ACHN (cell line): ENCODE measurements around the gene DMAP1.
"Not testable (repeated sequence)": the region's sequence is repeated elsewhere in the genome, so short reads cannot be mapped to it uniquely, and the experiment has no call there.

ENCODE experiments used
- DNase-seq: peaks from one replicate; pipeline ENCODE4 v3.0.0-alpha.2; 2015
- in situ Hi-C: cut with HindIII; loops from 2 replicates; pipeline ENCODE4 v1.10.0; 2017; ENCODE audit warnings: low sequenced_read_pairs, low pct_ligation_motif_present, low pct_unique_long_range_greater_than_20kb

Gene DMAP1, protein sequence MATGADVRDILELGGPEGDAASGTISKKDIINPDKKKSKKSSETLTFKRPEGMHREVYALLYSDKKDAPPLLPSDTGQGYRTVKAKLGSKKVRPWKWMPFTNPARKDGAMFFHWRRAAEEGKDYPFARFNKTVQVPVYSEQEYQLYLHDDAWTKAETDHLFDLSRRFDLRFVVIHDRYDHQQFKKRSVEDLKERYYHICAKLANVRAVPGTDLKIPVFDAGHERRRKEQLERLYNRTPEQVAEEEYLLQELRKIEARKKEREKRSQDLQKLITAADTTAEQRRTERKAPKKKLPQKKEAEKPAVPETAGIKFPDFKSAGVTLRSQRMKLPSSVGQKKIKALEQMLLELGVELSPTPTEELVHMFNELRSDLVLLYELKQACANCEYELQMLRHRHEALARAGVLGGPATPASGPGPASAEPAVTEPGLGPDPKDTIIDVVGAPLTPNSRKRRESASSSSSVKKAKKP

DNA sequence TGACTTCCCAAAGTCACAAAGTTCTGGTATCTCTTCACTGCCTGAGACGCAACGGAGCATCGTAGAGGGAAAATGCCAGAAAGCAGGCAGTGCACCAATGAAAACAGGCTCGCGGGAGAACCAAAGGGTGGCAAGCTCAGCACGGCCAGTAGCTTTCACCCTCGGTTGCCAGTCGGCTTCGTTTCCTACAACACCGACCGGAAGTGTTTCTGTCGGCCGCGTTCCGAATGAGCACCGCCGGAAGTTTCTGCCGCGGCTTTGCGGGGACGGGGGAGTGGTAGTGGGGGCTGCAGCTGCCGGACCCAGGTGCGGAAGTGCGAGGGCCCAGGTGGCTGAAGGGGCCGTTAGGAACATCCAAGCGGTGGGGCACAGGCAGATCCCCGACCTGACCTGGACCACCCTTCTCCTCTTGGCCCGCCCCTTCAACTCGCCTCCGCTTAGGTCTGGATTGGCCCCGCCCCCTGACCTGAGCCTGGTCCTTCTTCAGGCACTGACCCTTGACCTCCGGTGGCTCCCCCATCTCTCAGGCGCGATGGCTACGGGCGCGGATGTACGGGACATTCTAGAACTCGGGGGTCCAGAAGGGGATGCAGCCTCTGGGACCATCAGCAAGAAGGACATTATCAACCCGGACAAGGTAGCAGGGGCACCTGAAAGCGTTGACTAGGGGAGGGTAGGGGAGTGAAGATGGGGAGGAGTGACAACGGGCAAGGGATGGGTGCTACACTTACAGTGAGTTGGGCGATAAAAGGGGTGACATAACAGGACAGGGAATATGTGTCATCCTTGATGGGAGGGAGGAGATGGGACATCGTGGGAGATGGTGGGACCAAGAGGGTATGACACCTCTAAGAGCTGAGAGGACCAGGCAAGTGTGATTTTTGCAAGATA is at the start of gene DMAP1:
Gene DMAP1 (plus strand): TSS at position 250 of the 891 bp plus-strand sequence. CDS start 283 bp downstream, at position 533.
- in situ Hi-C loops, result no loop called here

GRCh38 chr1:44168520-44169098 is 44.7 kb upstream of the DMAP1 start:
- no peak for DNase-seq
- in situ Hi-C loops, result no loop called here

More for the DNA sequence above, at the start of gene DMAP1:
- DNase-seq, result peak; percentile 79

- in situ Hi-C loops, result no loop called here
- DNase-seq, result no peak
These were observed 42.9 kb upstream of the DMAP1 start for GRCh38 chr1:44170281-44170823.

GRCh38 chr1:44174630-44175029 is 38.6 kb upstream of the DMAP1 start:
- no peak for DNase-seq
- in situ Hi-C loops, result no loop called here

DNA sequence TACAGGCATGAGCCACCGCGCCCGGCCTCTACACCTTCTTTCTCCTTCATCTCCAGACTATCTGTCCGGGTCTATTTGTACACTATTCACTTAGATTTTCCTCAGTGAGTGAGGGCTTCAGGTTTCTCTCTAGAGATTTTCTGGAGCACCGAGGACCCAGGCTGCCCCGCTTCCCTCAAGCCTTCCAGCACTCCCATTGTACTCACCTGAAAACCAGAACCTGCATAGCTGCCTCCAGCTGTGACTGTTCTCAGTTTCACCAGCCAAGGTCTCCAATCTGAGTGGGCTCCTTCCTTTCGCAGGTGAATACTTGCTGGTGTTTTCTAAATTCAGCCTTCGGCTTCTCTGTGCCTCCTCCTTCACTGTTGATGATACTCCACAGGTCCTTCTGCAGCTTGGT is 12.9 kb upstream of the DMAP1 start:
- DNase-seq, result no peak
- in situ Hi-C loops, result no loop called here

DNA sequence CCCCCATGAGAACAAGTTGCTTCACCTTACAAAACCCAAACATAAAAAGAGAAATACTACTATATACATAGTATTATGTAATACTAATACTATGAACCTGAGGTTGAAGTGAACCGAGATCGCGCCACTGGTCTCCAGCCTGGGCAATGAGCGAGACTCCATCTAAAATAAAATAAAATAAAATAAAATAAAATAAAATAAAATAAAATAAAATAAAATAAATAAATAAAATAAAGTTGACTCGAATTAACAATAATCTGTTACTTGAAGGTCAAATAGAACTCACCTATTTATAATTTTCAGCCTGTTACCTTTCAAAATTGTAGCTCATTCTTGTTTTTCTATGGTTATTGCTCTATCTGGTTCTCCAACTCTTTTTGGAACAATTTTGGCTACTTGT is 6.7 kb upstream of the DMAP1 start:
- in situ Hi-C loops, result not testable (repeated sequence)

GRCh38 chr1:44208226-44208625 is 5.0 kb upstream of the DMAP1 start:
- in situ Hi-C loops, result no loop called here
- DNase-seq, result no peak

More for the DNA sequence above, 6.7 kb upstream of the DMAP1 start:
- DNase-seq, result not testable (repeated sequence)

GRCh38 chr1:44210595-44210994 is 2.7 kb upstream of the DMAP1 start:
- in situ Hi-C loops, result no loop called here
- no peak for DNase-seq

DNA sequence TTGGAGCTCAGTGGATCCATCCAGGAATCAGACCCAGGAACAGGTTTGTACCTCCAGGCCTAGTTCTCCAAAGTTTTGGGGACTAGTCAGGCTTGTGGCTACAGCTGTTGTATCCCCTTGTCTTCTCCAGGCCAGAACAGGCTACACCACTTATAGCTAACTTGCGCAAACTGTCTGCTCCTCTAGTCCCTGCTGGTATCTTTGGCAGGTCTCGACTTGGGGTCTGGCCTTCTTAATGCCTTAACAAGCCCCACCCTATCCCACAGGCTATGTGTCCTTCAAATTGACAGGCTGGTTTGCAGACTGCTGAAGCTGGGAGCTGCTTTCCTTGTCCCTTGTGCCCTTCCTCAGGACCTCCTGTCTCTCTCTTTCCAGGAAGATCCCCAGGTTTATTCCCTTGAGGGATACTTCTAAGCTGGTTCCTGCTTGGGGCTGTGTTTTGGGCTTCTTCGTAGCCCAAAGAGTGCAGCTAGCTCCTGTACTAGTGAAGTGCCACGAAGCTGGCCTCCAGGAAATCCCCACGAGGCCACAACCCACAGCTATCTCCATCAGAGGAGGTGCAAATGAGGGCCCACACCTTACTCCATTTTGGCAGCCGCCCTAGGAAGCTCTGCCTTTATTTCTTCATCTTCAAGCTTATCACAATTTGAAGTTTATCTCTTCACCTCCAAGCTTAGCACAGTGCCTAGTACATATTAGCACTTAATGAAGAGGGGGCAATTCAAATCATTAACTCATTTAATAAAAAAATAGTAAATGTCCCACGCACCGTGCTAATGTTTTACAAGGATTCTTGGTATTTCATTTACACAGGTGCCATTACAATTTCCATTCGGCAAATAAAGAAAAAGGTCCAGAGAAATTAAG is 683 bp upstream of the DMAP1 start:
- in situ Hi-C loops, result no loop called here
- no peak for DNase-seq

DNA sequence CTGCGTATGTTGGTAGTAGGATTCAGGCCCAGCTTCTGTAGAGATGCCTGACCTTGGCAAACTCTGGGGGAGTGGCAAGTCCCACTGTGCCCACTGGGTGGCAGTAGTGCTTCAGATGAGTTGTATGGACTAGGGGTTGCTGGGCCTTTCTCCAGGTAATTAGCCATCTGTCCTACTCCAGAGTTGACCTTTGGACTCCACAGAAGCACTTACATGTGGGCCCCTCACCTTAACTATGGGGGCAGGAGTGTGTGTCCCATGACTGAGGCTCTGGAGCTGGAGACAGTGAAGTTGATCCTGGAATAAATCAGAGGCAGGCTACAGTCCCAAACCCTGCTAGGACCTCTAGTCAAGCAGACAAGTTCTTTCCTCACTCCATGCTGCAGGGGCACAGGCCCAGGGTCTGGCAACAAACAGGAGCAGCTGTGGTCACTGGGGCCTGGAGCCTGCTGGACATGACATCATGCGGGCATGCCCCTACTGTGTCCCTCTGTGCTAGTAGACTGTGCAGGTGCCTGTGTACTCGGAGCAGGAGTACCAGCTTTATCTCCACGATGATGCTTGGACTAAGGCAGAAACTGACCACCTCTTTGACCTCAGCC is 4.6 kb downstream of the DMAP1 start:
- in situ Hi-C loops, result no loop called here

DNA sequence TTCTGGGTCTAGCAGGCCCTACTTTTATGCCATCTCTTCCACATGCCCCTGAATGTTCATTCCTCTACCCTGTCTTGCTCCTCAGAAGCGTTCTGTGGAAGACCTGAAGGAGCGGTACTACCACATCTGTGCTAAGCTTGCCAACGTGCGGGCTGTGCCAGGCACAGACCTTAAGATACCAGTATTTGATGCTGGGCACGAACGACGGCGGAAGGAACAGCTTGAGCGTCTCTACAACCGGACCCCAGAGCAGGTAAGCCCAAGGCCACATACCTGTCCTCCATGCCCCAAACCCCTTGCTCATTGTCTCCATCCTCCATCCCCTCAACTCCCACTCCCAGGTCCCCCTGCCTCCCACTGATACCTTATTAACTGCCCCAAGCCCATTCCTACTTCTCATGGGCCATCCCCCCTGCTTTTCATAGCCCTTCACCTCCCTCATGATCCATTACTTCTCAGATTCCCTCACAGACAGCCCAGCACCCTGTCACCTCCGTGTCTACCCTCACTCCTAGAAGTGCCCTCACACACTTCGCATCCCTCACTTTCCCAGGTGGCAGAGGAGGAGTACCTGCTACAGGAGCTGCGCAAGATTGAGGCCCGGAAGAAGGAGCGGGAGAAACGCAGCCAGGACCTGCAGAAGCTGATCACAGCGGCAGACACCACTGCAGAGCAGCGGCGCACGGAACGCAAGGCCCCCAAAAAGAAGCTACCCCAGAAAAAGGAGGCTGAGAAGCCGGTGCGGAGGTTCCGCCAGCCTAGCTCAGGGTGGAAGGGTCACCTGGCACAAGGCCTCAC is 5.4 kb downstream of the DMAP1 start:
- in situ Hi-C loops, result no loop called here
- no peak for DNase-seq

More for the DNA sequence above, 4.6 kb downstream of the DMAP1 start:
- DNase-seq, result peak; percentile 63

DNA sequence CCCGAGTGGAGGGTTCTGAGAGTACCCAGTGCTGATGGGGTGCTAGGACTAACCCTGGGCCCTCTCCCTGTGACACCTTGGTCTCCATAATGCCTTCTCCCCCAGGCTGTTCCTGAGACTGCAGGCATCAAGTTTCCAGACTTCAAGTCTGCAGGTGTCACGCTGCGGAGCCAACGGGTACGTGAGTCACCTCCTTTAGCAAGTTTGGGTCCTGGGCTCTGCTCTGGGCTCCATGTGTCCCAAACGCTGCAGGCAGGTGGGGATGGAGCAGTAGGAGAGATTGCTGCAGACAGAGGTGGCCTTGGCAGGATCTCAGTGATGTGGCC is 6.0 kb downstream of the DMAP1 start:
- no peak for DNase-seq
- in situ Hi-C loops, result no loop called here

DNA sequence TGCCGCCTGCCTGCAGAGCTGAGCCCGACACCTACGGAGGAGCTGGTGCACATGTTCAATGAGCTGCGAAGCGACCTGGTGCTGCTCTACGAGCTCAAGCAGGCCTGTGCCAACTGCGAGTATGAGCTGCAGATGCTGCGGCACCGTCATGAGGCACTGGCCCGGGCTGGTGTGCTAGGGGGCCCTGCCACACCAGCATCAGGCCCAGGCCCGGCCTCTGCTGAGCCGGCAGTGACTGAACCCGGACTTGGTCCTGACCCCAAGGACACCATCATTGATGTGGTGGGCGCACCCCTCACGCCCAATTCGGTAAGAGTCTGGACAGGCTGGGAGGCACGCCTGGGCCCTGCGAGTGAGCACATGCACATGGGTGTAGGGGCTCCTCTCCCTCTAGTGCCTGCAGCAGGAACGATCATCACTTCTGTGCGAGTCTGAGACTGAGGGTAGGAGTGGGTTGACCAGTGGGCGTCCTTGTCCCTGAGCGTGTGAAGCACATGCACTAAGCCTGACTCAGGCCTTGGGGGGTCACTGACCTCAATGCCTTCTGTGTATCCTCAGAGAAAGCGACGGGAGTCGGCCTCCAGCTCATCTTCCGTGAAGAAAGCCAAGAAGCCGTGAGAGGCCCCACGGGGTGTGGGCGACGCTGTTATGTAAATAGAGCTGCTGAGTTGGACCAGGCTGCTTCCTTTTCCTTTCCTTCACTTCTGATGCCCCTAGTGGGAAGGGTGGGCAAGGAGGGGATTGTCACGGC is 6.9 kb downstream of the DMAP1 start:
- DNase-seq, result no peak
- in situ Hi-C loops, result no loop called here

- no peak for DNase-seq
- in situ Hi-C loops, result no loop called here
These were observed 7.5 kb downstream of the DMAP1 start for GRCh38 chr1:44220755-44221154.

DNA sequence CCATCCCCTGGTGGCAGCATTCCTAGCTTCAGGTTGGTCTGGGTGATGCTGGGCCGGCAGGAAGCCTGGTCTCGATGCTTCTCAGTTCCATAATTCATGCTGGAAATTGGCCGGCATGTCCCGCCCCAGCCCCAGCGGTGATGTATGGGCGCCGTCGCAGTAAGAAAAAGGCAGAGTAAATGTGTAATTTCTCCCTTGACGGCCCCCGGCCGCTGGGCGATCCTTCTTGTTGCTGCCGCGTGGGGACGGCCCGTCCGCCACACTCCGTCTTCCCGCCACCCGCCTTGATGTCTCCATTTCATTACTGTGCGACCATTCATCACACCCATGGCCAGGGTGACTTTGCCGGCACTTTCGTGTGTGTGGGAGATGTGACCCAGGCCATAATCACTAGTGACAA is 8.5 kb downstream of the DMAP1 start:
- in situ Hi-C loops, result no loop called here

DNA sequence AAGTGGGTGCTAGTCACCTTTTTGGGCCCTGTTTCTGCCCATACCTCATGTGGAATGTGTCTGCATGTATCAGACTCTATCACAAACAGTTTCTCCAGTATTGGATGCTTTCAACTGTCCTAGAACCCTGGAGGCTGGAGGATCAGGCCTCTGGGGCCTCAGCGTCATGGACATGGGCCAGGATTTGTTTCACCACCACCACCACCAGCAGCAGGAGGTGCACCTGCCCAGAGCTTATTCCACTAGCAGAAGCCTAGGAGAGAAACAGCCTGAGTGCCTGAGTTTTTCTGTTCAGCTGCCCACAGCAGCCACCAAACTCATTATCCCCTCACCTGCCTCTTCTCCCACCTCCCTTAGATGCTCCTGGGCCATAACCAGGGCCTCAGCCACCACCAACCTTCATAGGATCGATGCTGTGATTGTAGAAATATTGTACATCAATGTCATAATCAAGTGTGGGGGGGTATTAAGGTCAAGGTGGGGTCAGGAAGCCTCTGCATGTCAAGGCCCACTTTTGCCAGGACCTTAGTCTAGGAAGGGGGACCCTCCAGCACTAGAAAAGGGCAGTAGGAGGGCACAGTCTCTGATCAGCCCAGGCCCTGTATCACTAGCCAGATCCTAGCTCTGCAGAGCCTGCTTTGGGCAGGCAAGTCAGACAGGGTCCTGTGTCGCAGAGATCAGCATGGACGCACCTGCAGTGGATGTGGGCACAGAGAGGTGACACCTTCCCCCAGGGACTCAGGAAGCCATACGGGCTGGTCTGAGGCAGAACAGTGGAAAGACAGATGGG is 9.3 kb downstream of the DMAP1 start:
- in situ Hi-C loops, result no loop called here
- no peak for DNase-seq

More for the DNA sequence above, 8.5 kb downstream of the DMAP1 start:
- no peak for DNase-seq
